ENCODE results near the gene COPZ1. TPM values are rescaled to one million over a fixed set of nuclear protein-coding genes. Genes with fewer than 3 reads are reported as not detected.
"Not testable (repeated sequence)": the region's sequence is repeated elsewhere in the genome, so short reads cannot be mapped to it uniquely, and the experiment has no call there.

COPZ1 gene
- total RNA-seq, 1 experiment from 2014 or later = 273 TPM

GRCh38 chr12:54352022-54352531 lies 27.1 kb downstream of the COPZ1 start:
- in situ Hi-C loops (cut with HindIII; ENCODE audit: low pct_unique_long_range_greater_than_20kb, low sequenced_read_pairs) = no loop called here
- no peak for DNase-seq (ENCODE audit: low read depth, low spot score)

GRCh38 chr12:54352891-54353874 lies 28.3 kb downstream of the COPZ1 start:
- DNase-seq (ENCODE audit: low read depth, low spot score) = no peak
- in situ Hi-C loops (cut with HindIII; ENCODE audit: low pct_unique_long_range_greater_than_20kb, low sequenced_read_pairs) = no loop called here

- DNase-seq (ENCODE audit: low read depth, low spot score); in situ Hi-C loops (cut with HindIII; ENCODE audit: low pct_unique_long_range_greater_than_20kb, low sequenced_read_pairs): not testable (repeated sequence)
Observed at GRCh38 chr12:54354271-54354670, 29.3 kb downstream of the COPZ1 start.

GRCh38 chr12:54355104-54355815 lies 30.3 kb downstream of the COPZ1 start:
- DNase-seq (ENCODE audit: low read depth, low spot score) = no peak
- in situ Hi-C loops (cut with HindIII; ENCODE audit: low pct_unique_long_range_greater_than_20kb, low sequenced_read_pairs) = no loop called here

GRCh38 chr12:54356228-54356627 lies 31.3 kb downstream of the COPZ1 start:
- no peak for DNase-seq (ENCODE audit: low read depth, low spot score)
- in situ Hi-C loops (cut with HindIII; ENCODE audit: low pct_unique_long_range_greater_than_20kb, low sequenced_read_pairs) = no loop called here

- DNase-seq (ENCODE audit: low read depth, low spot score) = no peak
- in situ Hi-C loops (cut with HindIII; ENCODE audit: low pct_unique_long_range_greater_than_20kb, low sequenced_read_pairs) = no loop called here
Observed at GRCh38 chr12:54356951-54357356, 32.0 kb downstream of the COPZ1 start.

GRCh38 chr12:54357506-54358190 lies 32.7 kb downstream of the COPZ1 start:
- in situ Hi-C loops (cut with HindIII; ENCODE audit: low pct_unique_long_range_greater_than_20kb, low sequenced_read_pairs) = no loop called here
- DNase-seq (ENCODE audit: low read depth, low spot score) = no peak

GRCh38 chr12:54358191-54358944 lies 33.4 kb downstream of the COPZ1 start:
- peak; percentile 48 for DNase-seq (ENCODE audit: low read depth, low spot score)
- in situ Hi-C loops (cut with HindIII; ENCODE audit: low pct_unique_long_range_greater_than_20kb, low sequenced_read_pairs) = no loop called here

- in situ Hi-C loops (cut with HindIII; ENCODE audit: low pct_unique_long_range_greater_than_20kb, low sequenced_read_pairs) = no loop called here
- peak; percentile 99 for DNase-seq (ENCODE audit: low read depth, low spot score)
Observed at GRCh38 chr12:54358945-54359761, 34.2 kb downstream of the COPZ1 start.

- in situ Hi-C loops (cut with HindIII; ENCODE audit: low pct_unique_long_range_greater_than_20kb, low sequenced_read_pairs) = no loop called here
- no peak for DNase-seq (ENCODE audit: low read depth, low spot score)
Observed at GRCh38 chr12:54359762-54360351, 34.9 kb downstream of the COPZ1 start.

GRCh38 chr12:54360717-54361456 lies 36.0 kb downstream of the COPZ1 start:
- peak; percentile 92 for DNase-seq (ENCODE audit: low read depth, low spot score)
- in situ Hi-C loops (cut with HindIII; ENCODE audit: low pct_unique_long_range_greater_than_20kb, low sequenced_read_pairs) = no loop called here

GRCh38 chr12:54363047-54363446 lies 38.1 kb downstream of the COPZ1 start:
- in situ Hi-C loops (cut with HindIII; ENCODE audit: low pct_unique_long_range_greater_than_20kb, low sequenced_read_pairs) = no loop called here
- no peak for DNase-seq (ENCODE audit: low read depth, low spot score)

- DNase-seq (ENCODE audit: low read depth, low spot score) = no peak
- in situ Hi-C loops (cut with HindIII; ENCODE audit: low pct_unique_long_range_greater_than_20kb, low sequenced_read_pairs) = no loop called here
Observed at GRCh38 chr12:54363618-54364017, 38.7 kb downstream of the COPZ1 start.

GRCh38 chr12:54364413-54364812 lies 39.5 kb downstream of the COPZ1 start, which contains the start of gene GPR84:
TSS of gene GPR84 (minus strand) at chr12:54364486. CDS start at chr12:54363851, 635 bp downstream.
- in situ Hi-C loops (cut with HindIII; ENCODE audit: low pct_unique_long_range_greater_than_20kb, low sequenced_read_pairs) = no loop called here

GRCh38 chr12:54368025-54368708 lies 43.2 kb downstream of the COPZ1 start:
- in situ Hi-C loops (cut with HindIII; ENCODE audit: low pct_unique_long_range_greater_than_20kb, low sequenced_read_pairs) = no loop called here
- DNase-seq (ENCODE audit: low read depth, low spot score) = no peak

More at GRCh38 chr12:54364413-54364812, 39.5 kb downstream of the COPZ1 start, which contains the start of gene GPR84:
- DNase-seq (ENCODE audit: low read depth, low spot score) = no peak
